Chondrocyte (in vitro differentiated cells): ENCODE data around the gene ADAMTS7. TPM values are rescaled to one million over a fixed set of nuclear protein-coding genes. Genes with fewer than 3 reads are reported as not detected.
"Not testable (repeated sequence)": the region's sequence is repeated elsewhere in the genome, so short reads cannot be mapped to it uniquely, and the experiment has no call there.

Source experiments
- DNase-seq: peaks from one replicate; pipeline ENCODE4 v3.0.0; 2021; ENCODE audit warnings: mixed read lengths, low spot score
- H3K27ac Mint-ChIP-seq: one replicate; pipeline ENCODE4 v1.8.0; 2021; ENCODE audit warnings: mild to moderate bottlenecking, moderate library complexity, mixed read lengths; ENCODE audit not compliant: unreplicated experiment
- H3K27me3 Mint-ChIP-seq: 2 replicates; pipeline ENCODE4 v1.8.0; 2021; ENCODE audit warnings: low read depth, mixed read lengths
- H3K36me3 Mint-ChIP-seq: 2 replicates; pipeline ENCODE4 v1.8.0; 2021; ENCODE audit warnings: low read depth, mixed read lengths
- H3K4me1 Mint-ChIP-seq: 2 replicates; pipeline ENCODE4 v1.8.0; 2021; ENCODE audit warnings: low read depth, mild to moderate bottlenecking, mixed read lengths
- H3K4me3 Mint-ChIP-seq: one replicate; pipeline ENCODE4 v1.8.0; 2021; ENCODE audit warnings: mild to moderate bottlenecking, moderate library complexity, mixed read lengths; ENCODE audit not compliant: unreplicated experiment
- H3K9me3 Mint-ChIP-seq: 2 replicates; pipeline ENCODE4 v1.8.0; 2021; ENCODE audit warnings: low read depth, mixed read lengths
- CTCF ChIP-seq: fragments of 200-600 bp; sonication (generic); IDR thresholded peaks from 2 replicates; pipeline ENCODE4 v1.5.0; 2021; ENCODE audit warnings: antibody characterized with exemption, mild to moderate bottlenecking, moderate library complexity
- total RNA-seq: library from RNA; stranded (reverse); gene quantifications from 3 replicates; pipeline ENCODE4 v1.2.1, GENCODE V29; 2021

Gene ADAMTS7
- total RNA-seq, 1 donor from 2014 or later = 111 TPM

- TF ChIP-seq CTCF = peak; percentile 5
- not testable (repeated sequence) for H3K4me3 Mint-ChIP-seq, H3K36me3 Mint-ChIP-seq, H3K27me3 Mint-ChIP-seq, H3K9me3 Mint-ChIP-seq
- DNase-seq = peak; percentile 85
- Mint-ChIP-seq H3K4me1 (peaks cover 48% of the 10 kb centered on the region), H3K27ac (peak overlapping the region; percentile 88)
These were observed 51.0 kb downstream of the ADAMTS7 start for GRCh38 chr15:78760091-78760882.

GRCh38 chr15:78759361-78759998 lies 51.8 kb downstream of the ADAMTS7 start:
- H3K4me1 Mint-ChIP-seq = peaks cover 53% of the 10 kb centered on the region
- not testable (repeated sequence) for H3K27me3 Mint-ChIP-seq, H3K9me3 Mint-ChIP-seq, H3K36me3 Mint-ChIP-seq, H3K4me3 Mint-ChIP-seq
- DNase-seq = peak; percentile 84
- H3K27ac Mint-ChIP-seq = peak overlapping the region; percentile 88

GRCh38 chr15:78758486-78759200 lies 52.6 kb downstream of the ADAMTS7 start:
- not testable (repeated sequence) for H3K36me3 Mint-ChIP-seq, DNase-seq, H3K27me3 Mint-ChIP-seq, H3K9me3 Mint-ChIP-seq, H3K4me3 Mint-ChIP-seq
- peak overlapping the region; percentile 49 for H3K27ac Mint-ChIP-seq
- peaks cover 61% of the 10 kb centered on the region for H3K4me1 Mint-ChIP-seq
- peak; percentile 16 for TF ChIP-seq CTCF

GRCh38 chr15:78758084-78758483 lies 53.2 kb downstream of the ADAMTS7 start:
- Mint-ChIP-seq H3K27ac (peak overlapping the region; percentile 100), H3K4me1 (peaks cover 63% of the 10 kb centered on the region)
- H3K27me3 Mint-ChIP-seq, H3K4me3 Mint-ChIP-seq, DNase-seq, H3K36me3 Mint-ChIP-seq, H3K9me3 Mint-ChIP-seq: not testable (repeated sequence)

GRCh38 chr15:78757636-78757905 lies 53.7 kb downstream of the ADAMTS7 start:
- H3K4me1 Mint-ChIP-seq = peaks cover 63% of the 10 kb centered on the region
- no peak for TF ChIP-seq CTCF
- no peak for DNase-seq
- no peaks in the 10 kb centered on the region for H3K36me3 Mint-ChIP-seq
- peak overlapping the region; percentile 100 for H3K27ac Mint-ChIP-seq
- H3K27me3 Mint-ChIP-seq = no peaks in the 10 kb centered on the region
- H3K9me3 Mint-ChIP-seq = no peaks in the 10 kb centered on the region
- H3K4me3 Mint-ChIP-seq = no peak overlapping the region
